Osteoblast (primary cell): ENCODE data around the gene ALX3. TPM values are rescaled to one million over a fixed set of nuclear protein-coding genes. Genes with fewer than 3 reads are reported as not detected.
A peak's percentile ranks its signal among the peaks of the same experiment; 100 is the strongest.

Source experiments
- DNase-seq: peaks from one replicate; pipeline ENCODE4 v3.0.0; 2011; ENCODE audit warnings: low spot score, mixed read lengths; ENCODE audit not compliant: insufficient read length; ENCODE audit errors: missing footprints
- H2AFZ ChIP-seq: 2 replicates; pipeline ENCODE4 v1.6.0; 2011; ENCODE audit warnings: mild to moderate bottlenecking, low read length
- H3K27ac ChIP-seq: 2 replicates; pipeline ENCODE4 v1.5.1; 2011; ENCODE audit warnings: mild to moderate bottlenecking, low read depth, low read length, moderate library complexity
- H3K27me3 ChIP-seq: 2 replicates; pipeline ENCODE4 v1.6.0; 2012; ENCODE audit warnings: mild to moderate bottlenecking, control low read depth, inconsistent platforms, low read length, moderate library complexity; ENCODE audit not compliant: insufficient read depth
- H3K36me3 ChIP-seq: 2 replicates; pipeline ENCODE4 v1.5.1; 2011; ENCODE audit warnings: mild to moderate bottlenecking, low read length, control low read depth, moderate library complexity; ENCODE audit not compliant: insufficient read depth
- H3K4me1 ChIP-seq: 2 replicates; pipeline ENCODE4 v1.5.1; 2011; ENCODE audit warnings: mild to moderate bottlenecking, low read length, control low read depth, moderate library complexity; ENCODE audit not compliant: insufficient read depth
- H3K4me2 ChIP-seq: 2 replicates; pipeline ENCODE4 v1.6.0; 2011; ENCODE audit warnings: mild to moderate bottlenecking, low read length; ENCODE audit not compliant: insufficient read depth
- H3K4me3 ChIP-seq: fragments of 200-600 bp; sonication (generic); 3 replicates; pipeline ENCODE4 v1.5.1; 2012; ENCODE audit warnings: mild to moderate bottlenecking, low read length, inconsistent platforms; ENCODE audit not compliant: insufficient read depth
- H3K79me2 ChIP-seq: 2 replicates; pipeline ENCODE4 v1.6.0; 2012; ENCODE audit warnings: mild to moderate bottlenecking, low read length, control low read depth, inconsistent platforms; ENCODE audit not compliant: insufficient read depth
- H3K9me3 ChIP-seq: 2 replicates; pipeline ENCODE4 v1.5.1; 2011; ENCODE audit warnings: low read depth, low read length, control low read depth
- H4K20me1 ChIP-seq: 2 replicates; pipeline ENCODE4 v1.6.0; 2012; ENCODE audit warnings: mild to moderate bottlenecking, low read length, control low read depth; ENCODE audit not compliant: insufficient read depth
- total RNA-seq: library from RNA; depleted of rRNA; stranded (reverse); fragments of >200 nt; gene quantifications from 2 replicates; pipeline ENCODE4 v1.2.3, GENCODE V29; 2012
- TF ChIP-seq, protein P1 (sequence below): IDR thresholded peaks from 2 replicates; pipeline ENCODE4 v1.5.1; 2011; ENCODE audit warnings: mild to moderate bottlenecking, low read depth, low read length, moderate library complexity; ENCODE audit errors: extremely low read depth

ALX3 gene
- total RNA-seq, 1 donor, result not detected

DNA sequence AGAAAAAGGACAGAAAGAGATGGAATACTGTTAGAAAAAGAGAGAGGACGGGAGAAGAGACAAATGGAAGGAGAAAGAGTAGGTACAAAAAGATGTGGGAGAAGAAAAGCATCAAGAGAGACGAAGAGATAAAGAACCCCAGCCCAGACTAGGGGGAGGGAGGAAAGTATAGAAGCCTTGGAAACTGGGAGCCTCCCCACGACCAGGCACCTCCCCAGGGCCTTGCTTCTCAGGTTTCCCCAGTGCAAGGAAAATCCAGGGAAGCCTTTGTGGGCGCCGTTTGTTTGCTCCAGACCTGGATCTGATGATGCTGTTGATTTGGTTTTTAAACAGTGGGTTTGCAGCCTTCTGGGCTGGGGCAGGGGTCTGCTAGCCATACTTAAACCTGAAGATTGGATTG is 15.2 kb upstream of the ALX3 start:
- no peak overlapping the region for H2AFZ ChIP-seq
- H4K20me1 ChIP-seq, result no peaks in the 10 kb centered on the region
- no peaks in the 10 kb centered on the region for H3K9me3 ChIP-seq
- H3K4me1 ChIP-seq, result peaks cover 8% of the 10 kb centered on the region
- H3K36me3 ChIP-seq, result no peaks in the 10 kb centered on the region
- no peak overlapping the region for H3K4me3 ChIP-seq
- H3K27ac ChIP-seq, result no peak overlapping the region
- TF ChIP-seq, protein P1, sequence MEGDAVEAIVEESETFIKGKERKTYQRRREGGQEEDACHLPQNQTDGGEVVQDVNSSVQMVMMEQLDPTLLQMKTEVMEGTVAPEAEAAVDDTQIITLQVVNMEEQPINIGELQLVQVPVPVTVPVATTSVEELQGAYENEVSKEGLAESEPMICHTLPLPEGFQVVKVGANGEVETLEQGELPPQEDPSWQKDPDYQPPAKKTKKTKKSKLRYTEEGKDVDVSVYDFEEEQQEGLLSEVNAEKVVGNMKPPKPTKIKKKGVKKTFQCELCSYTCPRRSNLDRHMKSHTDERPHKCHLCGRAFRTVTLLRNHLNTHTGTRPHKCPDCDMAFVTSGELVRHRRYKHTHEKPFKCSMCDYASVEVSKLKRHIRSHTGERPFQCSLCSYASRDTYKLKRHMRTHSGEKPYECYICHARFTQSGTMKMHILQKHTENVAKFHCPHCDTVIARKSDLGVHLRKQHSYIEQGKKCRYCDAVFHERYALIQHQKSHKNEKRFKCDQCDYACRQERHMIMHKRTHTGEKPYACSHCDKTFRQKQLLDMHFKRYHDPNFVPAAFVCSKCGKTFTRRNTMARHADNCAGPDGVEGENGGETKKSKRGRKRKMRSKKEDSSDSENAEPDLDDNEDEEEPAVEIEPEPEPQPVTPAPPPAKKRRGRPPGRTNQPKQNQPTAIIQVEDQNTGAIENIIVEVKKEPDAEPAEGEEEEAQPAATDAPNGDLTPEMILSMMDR, result no peak
- no peak for DNase-seq
- H3K79me2 ChIP-seq, result no peaks in the 10 kb centered on the region
- H3K4me2 ChIP-seq, result no peak overlapping the region
- peaks cover 54% of the 10 kb centered on the region for H3K27me3 ChIP-seq

DNA sequence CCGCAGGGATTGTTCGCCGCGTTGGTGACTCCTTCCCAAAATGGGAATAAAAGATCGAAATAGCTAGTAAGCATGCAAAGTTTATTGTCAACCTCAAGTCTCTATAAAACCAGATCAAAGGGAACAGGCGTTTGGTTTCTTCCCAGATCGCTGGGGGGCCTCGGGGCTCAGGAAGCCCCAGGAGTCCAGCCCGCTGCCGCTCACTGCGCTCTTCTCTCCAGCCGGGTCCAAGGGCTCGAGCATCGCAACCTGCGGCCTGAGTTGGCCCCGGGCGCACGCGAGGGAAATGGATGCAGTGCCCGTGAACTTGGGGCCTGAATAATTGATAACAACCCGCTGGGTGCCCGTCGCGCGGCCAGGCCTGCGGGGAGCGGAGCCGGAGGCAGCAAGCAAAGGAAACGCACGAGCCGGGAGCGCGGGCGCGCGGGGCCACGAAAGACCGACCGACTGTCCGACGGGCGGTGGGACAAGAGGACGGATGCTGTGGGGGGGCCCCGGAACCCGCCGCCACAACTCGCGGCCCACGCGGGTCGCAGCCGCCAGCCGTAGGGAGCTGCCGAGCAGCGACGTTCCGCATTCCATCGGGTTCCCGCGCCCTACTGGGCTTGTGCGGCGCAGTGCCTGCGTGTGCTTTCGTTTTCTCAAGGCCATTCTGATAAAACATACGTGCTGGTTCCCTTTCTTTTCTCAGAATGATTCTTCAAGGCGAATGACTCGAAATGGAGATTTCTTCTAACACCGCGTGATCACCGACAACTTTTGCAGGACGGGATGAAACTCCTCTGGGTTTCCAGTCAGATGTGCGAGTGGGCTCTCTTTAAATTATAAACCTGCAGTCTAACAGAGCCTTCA is 14.0 kb upstream of the ALX3 start:
- peaks cover 8% of the 10 kb centered on the region for H3K4me1 ChIP-seq
- TF ChIP-seq, protein P1, result no peak
- peak overlapping the region; percentile 74 for H3K4me2 ChIP-seq
- H4K20me1 ChIP-seq, result no peaks in the 10 kb centered on the region
- peak; percentile 85 for DNase-seq
- H3K36me3 ChIP-seq, result no peaks in the 10 kb centered on the region
- no peak overlapping the region for H3K27ac ChIP-seq
- peak overlapping the region; percentile 79 for H2AFZ ChIP-seq
- H3K79me2 ChIP-seq, result no peaks in the 10 kb centered on the region
- peaks cover 54% of the 10 kb centered on the region for H3K27me3 ChIP-seq
- H3K4me3 ChIP-seq, result peak overlapping the region; percentile 69
- H3K9me3 ChIP-seq, result no peaks in the 10 kb centered on the region

DNA sequence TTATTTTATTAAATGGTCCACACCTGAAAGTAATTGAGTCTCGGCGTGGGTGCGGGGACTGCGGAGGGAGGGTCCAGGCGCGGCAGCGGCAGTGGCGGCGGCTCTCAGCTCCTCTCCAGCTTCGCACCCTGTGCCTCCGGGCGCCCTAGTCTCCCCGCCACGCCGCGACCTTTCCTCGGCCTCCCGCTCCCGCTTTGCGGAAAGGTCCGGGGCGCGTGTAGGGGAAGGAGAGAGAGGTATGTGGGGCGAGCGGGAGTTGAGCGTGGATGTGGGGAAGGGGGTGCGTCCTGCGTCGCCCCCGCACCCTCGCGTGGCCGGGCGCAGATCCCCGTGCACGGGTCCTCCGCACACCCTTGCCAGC is 13.4 kb upstream of the ALX3 start:
- H3K4me3 ChIP-seq, result peak overlapping the region; percentile 69
- H3K9me3 ChIP-seq, result no peaks in the 10 kb centered on the region
- peak overlapping the region; percentile 74 for H3K4me2 ChIP-seq
- H3K79me2 ChIP-seq, result no peaks in the 10 kb centered on the region
- no peak overlapping the region for H3K27ac ChIP-seq
- DNase-seq, result no peak
- peaks cover 8% of the 10 kb centered on the region for H3K4me1 ChIP-seq
- H4K20me1 ChIP-seq, result no peaks in the 10 kb centered on the region
- peak overlapping the region; percentile 79 for H2AFZ ChIP-seq
- H3K27me3 ChIP-seq, result peaks cover 54% of the 10 kb centered on the region
- TF ChIP-seq, protein P1, result no peak
- no peaks in the 10 kb centered on the region for H3K36me3 ChIP-seq

DNA sequence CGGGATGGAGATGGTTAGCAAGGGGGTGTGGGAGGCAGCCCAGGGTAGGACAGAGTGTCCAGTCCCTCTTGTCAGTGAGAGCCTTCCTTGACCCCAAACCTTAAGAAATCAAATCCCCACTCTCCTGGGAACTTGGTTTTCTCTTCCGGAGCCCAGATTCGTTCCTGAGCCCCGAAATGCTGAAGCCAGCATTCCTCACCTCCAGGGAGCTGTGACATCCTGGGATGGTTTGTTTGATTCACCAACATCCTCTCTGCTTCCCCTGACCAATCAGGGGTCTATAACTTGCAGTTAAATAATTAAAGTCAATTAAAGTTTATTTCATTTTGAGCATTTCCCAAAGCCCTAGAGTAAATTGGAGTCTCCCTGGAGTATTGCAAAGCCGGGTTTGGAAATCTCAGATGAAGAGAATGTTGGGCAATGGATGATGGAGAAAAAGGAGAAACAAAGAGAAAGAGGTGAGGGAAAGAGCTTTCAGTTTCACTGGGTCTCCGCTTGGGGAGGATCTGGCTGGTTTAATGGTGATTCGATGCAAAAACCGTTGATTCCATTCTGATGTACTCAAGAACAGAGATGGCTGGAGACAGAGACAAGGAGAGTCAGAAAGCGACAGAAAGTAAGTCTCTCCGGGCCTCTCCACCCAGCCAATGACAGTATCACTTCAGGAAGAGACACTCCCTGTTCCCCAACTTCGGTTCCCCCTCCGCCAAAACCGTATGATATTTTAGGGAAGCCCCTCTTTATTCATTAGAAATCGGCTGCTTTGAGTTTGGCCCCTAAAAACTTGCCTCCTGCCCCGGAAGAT is 12.8 kb upstream of the ALX3 start:
- Histone ChIP-seq H3K4me1 (peaks cover 8% of the 10 kb centered on the region), H4K20me1 (no peaks in the 10 kb centered on the region), H3K9me3 (no peaks in the 10 kb centered on the region), H3K4me2 (peak overlapping the region; percentile 74), H3K27ac (no peak overlapping the region), H3K4me3 (peak overlapping the region; percentile 69), H2AFZ (no peak overlapping the region), H3K79me2 (no peaks in the 10 kb centered on the region), H3K27me3 (peaks cover 54% of the 10 kb centered on the region), H3K36me3 (no peaks in the 10 kb centered on the region)
- TF ChIP-seq, protein P1, result no peak
- DNase-seq, result no peak
